HG03103 (cell line): ENCODE data around the gene CBY1.

Experiments
- ATAC-seq: cut with Tn5 transposase; IDR thresholded peaks from one replicate; pipeline ENCODE4 v1.9.1; 2021; ENCODE audit warnings: low read depth; ENCODE audit not compliant: unreplicated experiment

Gene CBY1

DNA sequence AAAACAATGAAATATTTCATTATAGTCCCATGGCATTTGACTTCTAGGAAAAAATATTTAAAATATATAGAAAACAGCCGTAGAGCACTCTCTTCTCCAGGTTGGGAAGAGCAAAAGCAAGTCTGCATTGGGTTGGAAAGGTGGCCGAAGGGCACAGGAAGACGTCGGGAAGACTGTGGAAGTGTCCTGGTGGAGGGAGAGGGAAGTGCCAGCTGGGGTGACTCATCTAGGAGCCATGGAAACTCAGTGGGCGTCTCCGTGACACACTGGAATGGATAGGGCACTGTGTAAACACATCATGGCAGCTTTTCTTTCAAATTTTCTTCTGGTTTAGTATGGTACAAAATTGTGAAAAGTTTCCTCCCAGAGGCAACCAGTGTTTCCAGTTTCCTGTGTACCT lies 62.0 kb downstream of the CBY1 start:
- ATAC-seq: no peak

DNA sequence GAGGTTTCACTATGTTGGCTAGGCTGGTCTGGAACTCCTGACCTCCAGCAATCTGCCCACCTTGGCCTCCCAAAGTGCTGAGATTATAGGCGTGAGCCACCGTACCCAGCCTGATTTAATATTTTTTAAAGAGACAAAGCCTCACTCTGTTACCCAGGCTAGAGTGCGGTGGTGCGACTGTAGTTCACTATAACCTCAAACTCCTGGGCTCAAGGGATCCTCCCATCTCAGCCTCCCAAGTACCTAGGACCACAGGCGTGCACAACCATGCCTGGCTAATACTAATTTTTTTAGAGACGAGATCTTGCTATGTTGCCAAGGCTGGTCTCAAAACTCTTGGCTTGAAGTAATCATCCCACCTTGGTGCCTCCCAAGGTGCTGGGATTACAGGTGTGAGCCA lies 62.8 kb downstream of the CBY1 start:
- no peak for ATAC-seq

DNA sequence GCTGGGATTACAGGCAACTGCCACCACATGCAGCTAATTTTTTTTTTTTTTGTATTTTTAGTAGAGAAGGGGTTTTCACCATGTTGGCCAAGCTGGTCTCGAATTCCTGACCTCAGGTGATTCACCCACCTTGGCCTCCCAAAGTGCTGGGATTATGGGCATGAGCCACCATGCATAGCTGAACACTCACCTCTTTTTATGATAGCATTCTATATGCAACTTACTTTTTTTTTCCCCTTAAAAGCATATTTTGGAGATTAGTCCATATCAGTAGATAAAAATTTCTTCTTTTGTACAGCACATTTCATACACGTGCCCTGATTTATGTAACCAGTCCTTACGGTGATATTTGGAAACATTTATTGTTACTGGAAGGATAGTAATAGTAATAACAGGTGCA lies 63.9 kb downstream of the CBY1 start:
- ATAC-seq: no peak

DNA sequence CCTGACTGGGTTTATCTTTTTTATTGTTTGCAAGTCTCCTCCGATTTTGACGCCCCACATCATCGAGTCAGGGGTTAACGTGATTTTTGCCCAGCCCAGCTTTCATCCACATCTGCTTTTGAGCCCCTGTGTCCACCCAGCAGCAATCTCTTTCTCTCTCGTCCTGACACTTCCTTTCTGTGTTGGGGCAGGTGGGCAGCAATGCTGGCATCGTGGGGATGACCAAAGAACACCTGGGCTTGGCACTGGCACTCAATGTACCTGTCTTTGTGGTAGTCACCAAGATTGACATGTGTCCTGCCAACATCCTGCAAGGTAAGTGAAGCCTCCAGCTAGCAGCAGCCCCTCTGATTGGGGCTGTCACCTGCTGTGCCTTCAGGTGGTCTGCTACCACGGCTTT lies 65.1 kb downstream of the CBY1 start:
- no peak for ATAC-seq
